Tibial nerve (tissue), 4 donors: ENCODE measurements around the gene GART. TPM values are rescaled to one million over a fixed set of nuclear protein-coding genes. Genes with fewer than 3 reads are reported as not detected.

Experiments used
- DNase-seq, 2 donors: peaks; one replicate each; pipeline ENCODE4 v3.0.0-alpha.2; 2019; ENCODE audit warnings: low spot score in 2 of 2
- H3K27ac ChIP-seq, 4 donors: fragments of 200-600 bp; sonication (generic) in 3 of 4; one replicate each; pipeline ENCODE4 v1.5.1; 2017 to 2019; ENCODE audit warnings: mild to moderate bottlenecking in 1 of 4
- H3K27me3 ChIP-seq, 2 donors: fragments of 200-600 bp; sonication (generic) in 1 of 2; one replicate each; pipeline versions ENCODE4 v1.5.1 to v1.6.0; 2017 to 2019
- H3K36me3 ChIP-seq, 3 donors: fragments of 200-600 bp; sonication (generic); one replicate each; pipeline ENCODE4 v1.5.1; 2018 to 2019
- H3K4me1 ChIP-seq, 4 donors: fragments of 200-600 bp; sonication (generic) in 3 of 4; one replicate each; pipeline ENCODE4 v1.5.1; 2017 to 2019
- H3K4me3 ChIP-seq, 4 donors: fragments of 200-600 bp; sonication (generic) in 3 of 4; one replicate each; pipeline ENCODE4 v1.5.1; 2017 to 2019; ENCODE audit warnings: mild to moderate bottlenecking in 1 of 4, moderate library complexity in 1 of 4
- H3K9me3 ChIP-seq, 4 donors: fragments of 200-600 bp; sonication (generic) in 3 of 4; one replicate each; pipeline ENCODE4 v1.5.1; 2017 to 2019
- EP300 ChIP-seq, 2 donors: sonication (generic); formaldehyde crosslinking; IDR thresholded peaks; one replicate each; pipeline ENCODE4 v1.6.1; 2017; ENCODE audit warnings: antibody characterized with exemption in 2 of 2, mild to moderate bottlenecking in 1 of 2
- POLR2A ChIP-seq, 2 donors: fragments of 450-650 bp; IDR thresholded peaks; one replicate each; pipeline ENCODE4 v1.6.1; 2017; ENCODE audit warnings: antibody characterized with exemption in 2 of 2, mild to moderate bottlenecking in 2 of 2, moderate library complexity in 2 of 2
- WGBS, 2 donors: methylation state at CpG; one replicate each; pipeline ENCODE4 v1.1.5; 2018; 5-methylcytosine and 5-hydroxymethylcytosine counted together
- total RNA-seq, 4 donors: library from RNA; depleted of rRNA; stranded (reverse); fragments of >200 nt; gene quantifications; one replicate each; pipeline ENCODE4 v1.1.0, GENCODE V29; 2016
- TF ChIP-seq, protein P1 (sequence below), 5 experiments: fragments of 200-600 bp in 3 of 5; fragments of 450-650 bp in 2 of 5; sonication (generic) in 3 of 5; IDR thresholded peaks; one replicate each; pipeline ENCODE4 v1.5.1; 2016 to 2019; ENCODE audit warnings: antibody characterized with exemption in 5 of 5, mild to moderate bottlenecking in 3 of 5, moderate library complexity in 2 of 5

The GART gene
- total RNA-seq, 4 donors from 2014 or later = 73.5 to 141 (median 106) TPM

DNA sequence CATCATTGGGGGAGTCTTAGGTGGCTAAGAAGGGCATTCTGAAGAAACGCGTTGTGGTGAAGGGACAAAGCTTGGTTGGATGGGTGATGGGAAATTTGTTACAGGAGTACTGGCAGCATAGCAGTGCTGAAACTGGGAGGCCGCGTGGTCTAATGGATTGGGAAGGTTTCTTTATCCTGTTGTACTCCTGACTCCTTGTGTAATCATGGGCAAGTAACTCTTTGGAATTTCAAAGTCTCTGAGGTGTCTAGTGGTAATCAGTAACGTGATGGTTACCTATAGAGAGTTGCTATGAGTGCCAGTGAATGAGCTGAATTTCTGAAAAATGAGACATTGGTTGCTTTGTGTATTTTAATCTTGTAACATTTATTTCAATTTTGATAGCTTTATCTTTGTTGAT, 28.1 kb upstream of the GART start:
- TF ChIP-seq, protein P1, sequence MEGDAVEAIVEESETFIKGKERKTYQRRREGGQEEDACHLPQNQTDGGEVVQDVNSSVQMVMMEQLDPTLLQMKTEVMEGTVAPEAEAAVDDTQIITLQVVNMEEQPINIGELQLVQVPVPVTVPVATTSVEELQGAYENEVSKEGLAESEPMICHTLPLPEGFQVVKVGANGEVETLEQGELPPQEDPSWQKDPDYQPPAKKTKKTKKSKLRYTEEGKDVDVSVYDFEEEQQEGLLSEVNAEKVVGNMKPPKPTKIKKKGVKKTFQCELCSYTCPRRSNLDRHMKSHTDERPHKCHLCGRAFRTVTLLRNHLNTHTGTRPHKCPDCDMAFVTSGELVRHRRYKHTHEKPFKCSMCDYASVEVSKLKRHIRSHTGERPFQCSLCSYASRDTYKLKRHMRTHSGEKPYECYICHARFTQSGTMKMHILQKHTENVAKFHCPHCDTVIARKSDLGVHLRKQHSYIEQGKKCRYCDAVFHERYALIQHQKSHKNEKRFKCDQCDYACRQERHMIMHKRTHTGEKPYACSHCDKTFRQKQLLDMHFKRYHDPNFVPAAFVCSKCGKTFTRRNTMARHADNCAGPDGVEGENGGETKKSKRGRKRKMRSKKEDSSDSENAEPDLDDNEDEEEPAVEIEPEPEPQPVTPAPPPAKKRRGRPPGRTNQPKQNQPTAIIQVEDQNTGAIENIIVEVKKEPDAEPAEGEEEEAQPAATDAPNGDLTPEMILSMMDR (IDR thresholded peaks at IDR 0.05) = no peak
- TF ChIP-seq POLR2A (IDR thresholded peaks at IDR 0.05) (no peak), EP300 (IDR thresholded peaks at IDR 0.05) (no peak)
- no peaks in the 10 kb centered on the region for H3K27me3 ChIP-seq
- H3K4me3 ChIP-seq = no peak overlapping the region
- DNase-seq = no peak
- peaks cover 0 to 28% (median 0%) of the 10 kb centered on the region in 4 donors for H3K4me1 ChIP-seq
- 88 to 92% methylated on average over 5 of the region's 5 CpGs for WGBS, 2 donors
- H3K36me3 ChIP-seq = peaks cover 1 to 69% (median 6%) of the 10 kb centered on the region in 3 donors
- no peak overlapping the region for H3K27ac ChIP-seq
- H3K9me3 ChIP-seq = no peaks in the 10 kb centered on the region

DNA sequence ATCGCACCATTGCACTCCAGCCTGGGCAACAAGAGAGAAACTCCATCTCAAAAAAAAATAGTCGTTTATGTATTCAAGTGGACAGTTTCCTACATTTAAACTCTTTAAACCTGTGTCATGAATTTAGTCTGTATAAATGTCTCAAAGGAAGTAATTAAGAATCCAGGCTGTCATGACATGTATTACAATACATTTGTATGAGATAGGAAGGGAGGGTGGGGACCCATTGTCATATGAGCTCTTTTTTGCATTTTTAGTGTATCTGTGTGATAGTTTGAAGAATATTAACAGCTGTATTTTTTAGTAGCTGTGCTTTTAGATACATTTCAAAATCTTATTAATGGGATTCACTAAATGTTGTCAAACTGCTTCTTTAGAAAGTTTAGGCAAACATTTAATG, 26.5 kb upstream of the GART start:
- TF ChIP-seq, protein P1 (IDR thresholded peaks at IDR 0.05) = no peak
- TF ChIP-seq POLR2A (IDR thresholded peaks at IDR 0.05) (no peak), EP300 (IDR thresholded peaks at IDR 0.05) (no peak)
- 85 to 89% methylated on average over 2 of the region's 2 CpGs for WGBS, 2 donors
- no peak for DNase-seq
- Histone ChIP-seq H3K4me3 (no peak overlapping the region), H3K9me3 (no peaks in the 10 kb centered on the region), H3K36me3 (peaks cover 0 to 65% (median 6%) of the 10 kb centered on the region in 3 donors), H3K4me1 (peaks cover 0 to 31% (median 0%) of the 10 kb centered on the region in 4 donors), H3K27ac (no peak overlapping the region), H3K27me3 (no peaks in the 10 kb centered on the region)

DNA sequence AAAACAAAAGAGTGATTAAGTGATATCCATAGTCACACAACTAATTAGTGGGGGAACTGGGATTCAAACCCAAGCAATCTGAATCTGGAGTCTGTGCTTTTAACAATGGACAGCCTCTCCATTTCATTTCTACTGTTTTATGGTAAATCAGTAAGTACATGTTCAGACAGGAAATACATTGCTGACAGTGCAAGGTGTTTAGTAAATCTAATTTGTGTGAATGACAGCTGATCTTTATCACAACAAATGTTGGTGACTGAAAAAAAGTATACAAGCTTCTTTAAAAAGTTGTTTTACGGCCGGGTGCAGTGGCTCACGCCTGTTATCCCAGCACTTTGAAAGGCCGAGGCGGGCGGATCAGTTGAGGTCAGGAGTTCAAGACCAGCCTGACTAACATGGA, 26.0 kb upstream of the GART start:
- 65% methylated on average over 6 of the region's 6 CpGs for WGBS, 2 donors
- Histone ChIP-seq H3K9me3 (no peaks in the 10 kb centered on the region), H3K4me1 (peaks cover 0 to 35% (median 0%) of the 10 kb centered on the region in 4 donors), H3K36me3 (peaks cover 0 to 61% (median 6%) of the 10 kb centered on the region in 3 donors), H3K27ac (no peak overlapping the region), H3K27me3 (no peaks in the 10 kb centered on the region), H3K4me3 (no peak overlapping the region)
- DNase-seq = no peak
- no peak for TF ChIP-seq EP300 (IDR thresholded peaks at IDR 0.05)
- no peak for TF ChIP-seq POLR2A (IDR thresholded peaks at IDR 0.05)
- TF ChIP-seq, protein P1 (IDR thresholded peaks at IDR 0.05) = no peak

DNA sequence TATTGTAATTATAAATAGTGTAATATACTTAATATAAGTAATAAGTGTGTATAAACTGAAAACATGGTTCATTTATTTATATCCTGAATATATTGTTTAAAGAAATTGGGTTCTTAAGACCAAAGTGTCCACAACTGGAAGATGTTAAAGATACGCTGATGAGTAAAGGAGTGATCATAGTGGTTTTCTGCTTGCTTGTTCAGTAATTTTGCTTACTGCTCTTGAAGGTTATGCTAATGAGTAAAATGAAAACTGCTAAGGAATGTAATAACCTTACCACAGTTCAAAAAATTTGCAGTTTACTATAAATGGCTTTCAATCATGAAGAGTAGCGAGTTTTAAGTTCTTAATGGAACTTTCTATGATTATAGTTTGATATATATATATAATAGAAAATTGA, 24.6 kb upstream of the GART start:
- TF ChIP-seq POLR2A (IDR thresholded peaks at IDR 0.05) = no peak
- no peak for TF ChIP-seq EP300 (IDR thresholded peaks at IDR 0.05)
- TF ChIP-seq, protein P1 (IDR thresholded peaks at IDR 0.05) = no peak
- peaks cover 0 to 51% (median 6%) of the 10 kb centered on the region in 3 donors for H3K36me3 ChIP-seq
- 88 to 91% methylated on average over 2 of the region's 2 CpGs for WGBS, 2 donors
- no peaks in the 10 kb centered on the region for H3K9me3 ChIP-seq
- no peak overlapping the region for H3K27ac ChIP-seq
- H3K27me3 ChIP-seq = no peaks in the 10 kb centered on the region
- peaks cover 0 to 28% (median 0%) of the 10 kb centered on the region in 4 donors for H3K4me1 ChIP-seq
- H3K4me3 ChIP-seq = no peak overlapping the region
- no peak for DNase-seq

DNA sequence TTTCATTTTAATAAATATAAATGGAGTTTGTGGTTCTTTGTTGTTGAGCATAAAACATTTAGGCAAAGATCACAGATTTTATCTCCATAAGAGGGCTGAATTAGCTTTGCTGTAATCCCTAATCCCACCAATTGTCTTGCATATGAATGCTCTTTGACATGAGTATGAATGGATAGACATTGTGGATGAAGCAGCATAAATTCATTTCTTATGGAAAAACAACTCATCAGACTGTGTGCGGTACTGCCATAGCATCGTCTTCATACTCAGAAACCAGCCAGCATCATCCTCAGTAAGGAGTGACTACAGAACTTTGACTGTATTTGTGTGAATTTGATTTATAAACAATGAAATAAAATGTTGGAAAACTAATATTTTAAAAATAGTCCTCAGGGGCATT, 20.5 kb upstream of the GART start:
- Histone ChIP-seq H3K27ac (no peak overlapping the region), H3K27me3 (no peaks in the 10 kb centered on the region), H3K4me1 (peaks cover 0 to 29% (median 0%) of the 10 kb centered on the region in 4 donors), H3K36me3 (peaks cover 0 to 61% (median 16%) of the 10 kb centered on the region in 3 donors), H3K9me3 (no peaks in the 10 kb centered on the region), H3K4me3 (no peak overlapping the region)
- no peak for TF ChIP-seq POLR2A (IDR thresholded peaks at IDR 0.05)
- TF ChIP-seq, protein P1 (IDR thresholded peaks at IDR 0.05) = no peak
- TF ChIP-seq EP300 (IDR thresholded peaks at IDR 0.05) = no peak
- no peak for DNase-seq
- 92 to 93% methylated on average over 2 of the region's 2 CpGs for WGBS, 2 donors
